Fibroblast of the aortic adventitia (primary cell): Measurements from ENCODE around the gene LRRC74A. TPM values are rescaled to one million over a fixed set of nuclear protein-coding genes. Genes with fewer than 3 reads are reported as not detected.

ENCODE experiments used
- DNase-seq: peaks from one replicate; pipeline ENCODE4 v3.0.0-alpha.2; 2010; ENCODE audit warnings: low read depth
- H3K4me3 ChIP-seq: 2 replicates; pipeline ENCODE4 v1.5.1; 2011; ENCODE audit warnings: low read depth, mild to moderate bottlenecking, control low read depth, low read length, moderate library complexity
- CTCF ChIP-seq: IDR thresholded peaks from 2 replicates; pipeline ENCODE4 v1.5.1; 2011; ENCODE audit warnings: mild to moderate bottlenecking, low read length, control low read depth, inconsistent platforms; ENCODE audit not compliant: insufficient read depth
- total RNA-seq: library from RNA; depleted of rRNA; stranded (reverse); fragments of >200 nt; gene quantifications from 2 replicates; pipeline ENCODE4 v1.2.3, GENCODE V29; 2012; ENCODE audit warnings: low replicate concordance

The LRRC74A gene
- total RNA-seq, 1 donor: not detected

GRCh38 chr14:76780360-76780759, 45.8 kb upstream of the LRRC74A start:
- TF ChIP-seq CTCF: no peak
- DNase-seq: no peak
- H3K4me3 ChIP-seq: no peak overlapping the region

GRCh38 chr14:76780875-76781647, 45.1 kb upstream of the LRRC74A start:
- no peak overlapping the region for H3K4me3 ChIP-seq
- TF ChIP-seq CTCF: no peak
- DNase-seq: no peak

GRCh38 chr14:76781648-76782051, 44.6 kb upstream of the LRRC74A start:
- no peak overlapping the region for H3K4me3 ChIP-seq
- DNase-seq: no peak
- TF ChIP-seq CTCF: no peak

- H3K4me3 ChIP-seq: no peak overlapping the region
- DNase-seq: no peak
- no peak for TF ChIP-seq CTCF
These were observed 43.9 kb upstream of the LRRC74A start for GRCh38 chr14:76782115-76782884.

GRCh38 chr14:76782885-76783566, 43.2 kb upstream of the LRRC74A start:
- no peak overlapping the region for H3K4me3 ChIP-seq
- no peak for DNase-seq
- TF ChIP-seq CTCF: no peak

GRCh38 chr14:76784266-76784874, 41.8 kb upstream of the LRRC74A start:
- TF ChIP-seq CTCF: no peak

More at GRCh38 chr14:76784266-76784874, 41.8 kb upstream of the LRRC74A start:
- no peak for DNase-seq
- no peak overlapping the region for H3K4me3 ChIP-seq
